HG03139 (cell line): Measurements from ENCODE around the gene STK25.

Source experiments
- ATAC-seq: cut with Tn5 transposase; IDR thresholded peaks from one replicate; pipeline ENCODE4 v1.9.1; 2021; ENCODE audit not compliant: unreplicated experiment

STK25 gene

GRCh38 chr2:241508240-241509154 is at the start of gene STK25:
STK25 (minus strand) TSS chr2:241508584; CDS start chr2:241508035, 549 bp downstream.
- ATAC-seq, result peak; percentile 94

- no peak for ATAC-seq
Measured at GRCh38 chr2:241556746-241557145, 48.4 kb upstream of the STK25 start.

- ATAC-seq, result no peak
Measured at GRCh38 chr2:241555711-241556110, 47.3 kb upstream of the STK25 start.

GRCh38 chr2:241554610-241555322 is 46.4 kb upstream of the STK25 start:
- no peak for ATAC-seq

GRCh38 chr2:241553981-241554380 is 45.6 kb upstream of the STK25 start:
- no peak for ATAC-seq

- no peak for ATAC-seq
Measured at GRCh38 chr2:241553512-241553830, 45.1 kb upstream of the STK25 start.

- no peak for ATAC-seq
Measured at GRCh38 chr2:241551998-241552737, 43.8 kb upstream of the STK25 start.

- ATAC-seq, result no peak
Measured at GRCh38 chr2:241551599-241551997, 43.2 kb upstream of the STK25 start.

- no peak for ATAC-seq
Measured at GRCh38 chr2:241550616-241551580, 42.5 kb upstream of the STK25 start.

GRCh38 chr2:241548451-241548835 is 40.1 kb upstream of the STK25 start:
- ATAC-seq, result no peak

- ATAC-seq, result no peak
Measured at GRCh38 chr2:241547781-241548450, 39.5 kb upstream of the STK25 start.

- ATAC-seq, result no peak
Measured at GRCh38 chr2:241546771-241547498, 38.6 kb upstream of the STK25 start.

- no peak for ATAC-seq
Measured at GRCh38 chr2:241545523-241546473, 37.4 kb upstream of the STK25 start.

GRCh38 chr2:241545106-241545505 is 36.7 kb upstream of the STK25 start:
- ATAC-seq, result no peak

- no peak for ATAC-seq
Measured at GRCh38 chr2:241542278-241542605, 33.9 kb upstream of the STK25 start.

GRCh38 chr2:241541564-241542277 is 33.3 kb upstream of the STK25 start:
- ATAC-seq, result no peak

GRCh38 chr2:241540771-241541561 is 32.6 kb upstream of the STK25 start:
- ATAC-seq, result no peak
